ENCODE measurements around the gene DOC2A.

DNA sequence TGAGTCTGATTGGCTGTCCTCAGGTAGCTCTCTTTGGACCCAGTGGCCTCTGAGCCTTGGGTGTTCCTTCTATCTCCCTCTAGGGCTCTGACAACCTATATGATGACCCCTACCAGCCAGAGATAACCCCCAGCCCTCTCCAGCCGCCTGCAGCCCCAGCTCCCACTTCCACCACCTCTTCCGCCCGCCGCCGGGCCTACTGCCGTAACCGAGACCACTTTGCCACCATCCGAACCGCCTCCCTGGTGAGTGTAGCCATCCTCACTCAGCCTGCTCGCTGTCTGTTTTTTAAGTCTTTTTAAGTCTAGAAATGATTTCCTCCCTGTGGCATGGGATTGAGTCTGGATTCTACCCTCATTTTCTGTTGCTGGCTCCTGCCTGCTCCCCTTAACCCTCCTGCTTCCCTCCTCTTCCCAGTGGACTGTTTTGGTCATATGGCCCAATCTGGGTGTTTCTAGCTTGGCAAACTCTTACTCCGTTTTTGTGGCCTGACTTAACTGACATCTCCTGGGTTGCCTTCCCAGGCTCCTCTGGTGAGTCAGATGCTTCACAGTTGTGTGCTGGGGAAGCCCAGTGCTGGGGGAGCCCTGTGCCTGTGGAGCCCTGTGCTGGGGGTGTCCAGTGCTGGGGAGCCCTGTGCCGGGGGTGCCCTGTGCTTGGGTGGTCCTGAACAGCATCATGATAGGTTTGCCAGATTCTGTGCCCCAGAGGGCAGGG lies 27.2 kb downstream of the DOC2A start:
- no peak for TF ChIP-seq EZH2phosphoT487 (IDR thresholded peaks at IDR 0.05; ENCODE audit: borderline replicate concordance, low read length)
- TF ChIP-seq, protein P1, sequence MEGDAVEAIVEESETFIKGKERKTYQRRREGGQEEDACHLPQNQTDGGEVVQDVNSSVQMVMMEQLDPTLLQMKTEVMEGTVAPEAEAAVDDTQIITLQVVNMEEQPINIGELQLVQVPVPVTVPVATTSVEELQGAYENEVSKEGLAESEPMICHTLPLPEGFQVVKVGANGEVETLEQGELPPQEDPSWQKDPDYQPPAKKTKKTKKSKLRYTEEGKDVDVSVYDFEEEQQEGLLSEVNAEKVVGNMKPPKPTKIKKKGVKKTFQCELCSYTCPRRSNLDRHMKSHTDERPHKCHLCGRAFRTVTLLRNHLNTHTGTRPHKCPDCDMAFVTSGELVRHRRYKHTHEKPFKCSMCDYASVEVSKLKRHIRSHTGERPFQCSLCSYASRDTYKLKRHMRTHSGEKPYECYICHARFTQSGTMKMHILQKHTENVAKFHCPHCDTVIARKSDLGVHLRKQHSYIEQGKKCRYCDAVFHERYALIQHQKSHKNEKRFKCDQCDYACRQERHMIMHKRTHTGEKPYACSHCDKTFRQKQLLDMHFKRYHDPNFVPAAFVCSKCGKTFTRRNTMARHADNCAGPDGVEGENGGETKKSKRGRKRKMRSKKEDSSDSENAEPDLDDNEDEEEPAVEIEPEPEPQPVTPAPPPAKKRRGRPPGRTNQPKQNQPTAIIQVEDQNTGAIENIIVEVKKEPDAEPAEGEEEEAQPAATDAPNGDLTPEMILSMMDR (IDR thresholded peaks at IDR 0.05; ENCODE audit: low read depth, low read length, poor library complexity, severe bottlenecking) = no peak
